T-helper 1 cell treated with Interleukin-12 subunit alpha and Interleukin-12 subunit beta and Interleukin-4 antibody, amounts not matched to agents 30 μg/mL and 1 μg/mL, for 36 hours (primary cell): ENCODE results near the gene SMLR1.

ENCODE experiments used
- H3K27ac Mint-ChIP-seq: one replicate; pipeline ENCODE4 v1.8.0; 2021; ENCODE audit warnings: mild to moderate bottlenecking, mixed read lengths
- H3K27me3 Mint-ChIP-seq: one replicate; pipeline ENCODE4 v1.8.0; 2021; ENCODE audit warnings: low read depth, mixed read lengths
- H3K36me3 Mint-ChIP-seq: one replicate; pipeline ENCODE4 v1.8.0; 2021; ENCODE audit warnings: low read depth, mixed read lengths
- H3K4me1 Mint-ChIP-seq: one replicate; pipeline ENCODE4 v1.8.0; 2021; ENCODE audit warnings: low read depth, mixed read lengths
- H3K4me3 Mint-ChIP-seq: one replicate; pipeline ENCODE4 v1.8.0; 2021; ENCODE audit warnings: mild to moderate bottlenecking, moderate library complexity, mixed read lengths
- H3K9me3 Mint-ChIP-seq: one replicate; pipeline ENCODE4 v1.8.0; 2021; ENCODE audit warnings: mixed read lengths

SMLR1 gene

GRCh38 chr6:130879826-130880225, 52.6 kb downstream of the SMLR1 start:
- no peaks in the 10 kb centered on the region for H3K9me3 Mint-ChIP-seq
- no peak overlapping the region for H3K4me3 Mint-ChIP-seq
- no peaks in the 10 kb centered on the region for H3K36me3 Mint-ChIP-seq
- no peak overlapping the region for H3K27ac Mint-ChIP-seq
- H3K27me3 Mint-ChIP-seq = no peaks in the 10 kb centered on the region
- H3K4me1 Mint-ChIP-seq = no peaks in the 10 kb centered on the region

- H3K27me3 Mint-ChIP-seq = no peaks in the 10 kb centered on the region
- no peaks in the 10 kb centered on the region for H3K9me3 Mint-ChIP-seq
- no peaks in the 10 kb centered on the region for H3K36me3 Mint-ChIP-seq
- no peaks in the 10 kb centered on the region for H3K4me1 Mint-ChIP-seq
- no peak overlapping the region for H3K27ac Mint-ChIP-seq
- H3K4me3 Mint-ChIP-seq = no peak overlapping the region
These were observed 55.2 kb downstream of the SMLR1 start for GRCh38 chr6:130882370-130882769.

GRCh38 chr6:130885392-130886192, 58.4 kb downstream of the SMLR1 start:
- Mint-ChIP-seq H3K9me3 (no peaks in the 10 kb centered on the region), H3K27ac (no peak overlapping the region), H3K36me3 (no peaks in the 10 kb centered on the region), H3K4me3 (no peak overlapping the region), H3K27me3 (no peaks in the 10 kb centered on the region), H3K4me1 (no peaks in the 10 kb centered on the region)
